Measurements from ENCODE around the gene NPAS2.

The NPAS2 gene

GRCh38 chr2:100997509-100998234 is 177.7 kb downstream of the NPAS2 start:
- DNase-seq = no peak

- DNase-seq = no peak
These were observed 178.3 kb downstream of the NPAS2 start for GRCh38 chr2:100998235-100998573.

- DNase-seq = no peak
These were observed 180.1 kb downstream of the NPAS2 start for GRCh38 chr2:100999995-101000394.

GRCh38 chr2:101001691-101002561 is 182.0 kb downstream of the NPAS2 start, which contains the start of gene RPL31:
Gene RPL31 (plus strand): TSS chr2:101002289. CDS start chr2:101002702, 413 bp downstream.
- peak; percentile 71 to 92 for DNase-seq

GRCh38 chr2:101002562-101003277 is 182.8 kb downstream of the NPAS2 start:
- DNase-seq = no peak

GRCh38 chr2:101003278-101003775 is 183.4 kb downstream of the NPAS2 start:
- DNase-seq = no peak

- no peak for DNase-seq
These were observed 184.8 kb downstream of the NPAS2 start for GRCh38 chr2:101004620-101005325.

GRCh38 chr2:101006065-101006715 is 186.3 kb downstream of the NPAS2 start:
- no peak for DNase-seq

GRCh38 chr2:101007415-101008345 is 187.7 kb downstream of the NPAS2 start:
- DNase-seq = no peak

GRCh38 chr2:101011152-101011551 is 191.2 kb downstream of the NPAS2 start:
- DNase-seq = no peak

- no peak for DNase-seq
These were observed 192.2 kb downstream of the NPAS2 start for GRCh38 chr2:101012054-101012705.

- DNase-seq = no peak
These were observed 192.8 kb downstream of the NPAS2 start for GRCh38 chr2:101012706-101013181.

GRCh38 chr2:101014264-101014857 is 194.4 kb downstream of the NPAS2 start:
- DNase-seq = no peak

- no peak for DNase-seq
These were observed 197.4 kb downstream of the NPAS2 start for GRCh38 chr2:101017371-101017770.

- DNase-seq = no peak
These were observed 199.0 kb downstream of the NPAS2 start for GRCh38 chr2:101018934-101019333.

GRCh38 chr2:101022221-101022620 is 202.3 kb downstream of the NPAS2 start:
- no peak for DNase-seq

GRCh38 chr2:101023327-101024107 is 203.6 kb downstream of the NPAS2 start:
- no peak for DNase-seq

- no peak for DNase-seq
These were observed 205.6 kb downstream of the NPAS2 start for GRCh38 chr2:101025561-101025960.

- no peak for DNase-seq
These were observed 206.3 kb downstream of the NPAS2 start for GRCh38 chr2:101026253-101026701.
